GM23248 (cell line): ENCODE measurements around the gene MXD1.

Experiments used
- EZH2 ChIP-seq: fragments of 200-600 bp; sonication (generic); IDR thresholded peaks from 2 replicates; pipeline ENCODE4 v1.6.1; 2018; ENCODE audit warnings: antibody characterized with exemption, mild to moderate bottlenecking; ENCODE audit not compliant: insufficient read depth, poor library complexity, severe bottlenecking
- EZH2phosphoT487 ChIP-seq: fragments of 200-600 bp; sonication (generic); IDR thresholded peaks from 2 replicates; pipeline ENCODE4 v1.6.1; 2018; ENCODE audit warnings: antibody characterized with exemption, moderate library complexity, mild to moderate bottlenecking, low read depth; ENCODE audit not compliant: insufficient read depth

DNA sequence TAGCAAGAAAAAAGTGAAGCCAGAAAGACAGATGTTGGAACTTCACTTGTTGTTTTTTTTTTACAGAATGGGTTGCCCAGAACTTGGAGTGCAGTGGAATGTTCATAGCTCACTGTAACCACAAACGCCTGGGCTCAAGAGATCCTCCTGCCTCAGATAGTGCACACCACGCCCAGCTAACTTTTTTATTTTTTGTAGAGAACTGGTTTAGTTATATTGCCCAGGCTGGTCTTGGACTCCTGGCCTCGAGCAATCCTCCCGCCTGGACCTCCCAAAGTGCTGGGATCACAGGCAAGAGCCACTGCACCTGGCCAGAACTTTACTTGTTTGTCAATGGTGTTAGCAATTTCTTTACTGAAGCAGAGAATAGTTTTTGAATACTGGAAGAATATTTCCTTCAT is 58.4 kb downstream of the MXD1 start:
- no peak for TF ChIP-seq EZH2phosphoT487
- TF ChIP-seq EZH2 = no peak
